ENCODE results near the gene KRT33B.
"Not testable (repeated sequence)": the region's sequence is repeated elsewhere in the genome, so short reads cannot be mapped to it uniquely, and the experiment has no call there.

Gene KRT33B

GRCh38 chr17:41392278-41392677 lies 22.7 kb upstream of the KRT33B start:
- no peak overlapping the region for H3K9ac ChIP-seq (ENCODE audit: low read depth, low read length)
- no peaks in the 10 kb centered on the region for H3K9me3 ChIP-seq (ENCODE audit: control insufficient read depth, insufficient read depth, low read length)
- no peak overlapping the region for H3K4me3 ChIP-seq (ENCODE audit: low read depth, low read length)
- no peaks in the 10 kb centered on the region for H3K36me3 ChIP-seq (ENCODE audit: control insufficient read depth, insufficient read depth, low read length)
- no peaks in the 10 kb centered on the region for H3K27me3 ChIP-seq (ENCODE audit: control insufficient read depth, insufficient read depth, low read length)
- no peaks in the 10 kb centered on the region for H3K4me1 ChIP-seq (ENCODE audit: control insufficient read depth, insufficient read depth, low read length)

- no peaks in the 10 kb centered on the region for H3K27me3 ChIP-seq (ENCODE audit: control insufficient read depth, insufficient read depth, low read length)
- H3K9me3 ChIP-seq (ENCODE audit: control insufficient read depth, insufficient read depth, low read length) = no peaks in the 10 kb centered on the region
- H3K4me3 ChIP-seq (ENCODE audit: low read depth, low read length) = no peak overlapping the region
- no peaks in the 10 kb centered on the region for H3K36me3 ChIP-seq (ENCODE audit: control insufficient read depth, insufficient read depth, low read length)
- no peak overlapping the region for H3K9ac ChIP-seq (ENCODE audit: low read depth, low read length)
- H3K4me1 ChIP-seq (ENCODE audit: control insufficient read depth, insufficient read depth, low read length) = no peaks in the 10 kb centered on the region
Observed at GRCh38 chr17:41391535-41391934, 21.9 kb upstream of the KRT33B start.

GRCh38 chr17:41390411-41390938 lies 20.9 kb upstream of the KRT33B start:
- no peaks in the 10 kb centered on the region for H3K4me1 ChIP-seq (ENCODE audit: control insufficient read depth, insufficient read depth, low read length)
- H3K27me3 ChIP-seq (ENCODE audit: control insufficient read depth, insufficient read depth, low read length) = no peaks in the 10 kb centered on the region
- H3K9me3 ChIP-seq (ENCODE audit: control insufficient read depth, insufficient read depth, low read length) = no peaks in the 10 kb centered on the region
- no peak overlapping the region for H3K4me3 ChIP-seq (ENCODE audit: low read depth, low read length)
- no peak overlapping the region for H3K9ac ChIP-seq (ENCODE audit: low read depth, low read length)
- no peaks in the 10 kb centered on the region for H3K36me3 ChIP-seq (ENCODE audit: control insufficient read depth, insufficient read depth, low read length)

GRCh38 chr17:41387670-41388069 lies 18.1 kb upstream of the KRT33B start:
- Histone ChIP-seq H3K4me3 (ENCODE audit: low read depth, low read length) (no peak overlapping the region), H3K36me3 (ENCODE audit: control insufficient read depth, insufficient read depth, low read length) (no peaks in the 10 kb centered on the region), H3K4me1 (ENCODE audit: control insufficient read depth, insufficient read depth, low read length) (no peaks in the 10 kb centered on the region), H3K9me3 (ENCODE audit: control insufficient read depth, insufficient read depth, low read length) (no peaks in the 10 kb centered on the region), H3K9ac (ENCODE audit: low read depth, low read length) (no peak overlapping the region), H3K27me3 (ENCODE audit: control insufficient read depth, insufficient read depth, low read length) (no peaks in the 10 kb centered on the region)

- Histone ChIP-seq H3K9me3 (ENCODE audit: control insufficient read depth, insufficient read depth, low read length) (no peaks in the 10 kb centered on the region), H3K4me3 (ENCODE audit: low read depth, low read length) (no peak overlapping the region), H3K36me3 (ENCODE audit: control insufficient read depth, insufficient read depth, low read length) (no peaks in the 10 kb centered on the region), H3K27me3 (ENCODE audit: control insufficient read depth, insufficient read depth, low read length) (no peaks in the 10 kb centered on the region), H3K4me1 (ENCODE audit: control insufficient read depth, insufficient read depth, low read length) (no peaks in the 10 kb centered on the region), H3K9ac (ENCODE audit: low read depth, low read length) (no peak overlapping the region)
Observed at GRCh38 chr17:41386227-41386626, 16.6 kb upstream of the KRT33B start.

- H3K4me3 ChIP-seq (ENCODE audit: low read depth, low read length) = no peak overlapping the region
- no peak overlapping the region for H3K9ac ChIP-seq (ENCODE audit: low read depth, low read length)
- no peaks in the 10 kb centered on the region for H3K9me3 ChIP-seq (ENCODE audit: control insufficient read depth, insufficient read depth, low read length)
- no peaks in the 10 kb centered on the region for H3K4me1 ChIP-seq (ENCODE audit: control insufficient read depth, insufficient read depth, low read length)
- H3K27me3 ChIP-seq (ENCODE audit: control insufficient read depth, insufficient read depth, low read length) = no peaks in the 10 kb centered on the region
- no peaks in the 10 kb centered on the region for H3K36me3 ChIP-seq (ENCODE audit: control insufficient read depth, insufficient read depth, low read length)
Observed at GRCh38 chr17:41383690-41384089, 14.1 kb upstream of the KRT33B start.

- Histone ChIP-seq H3K4me3 (ENCODE audit: low read depth, low read length) (no peak overlapping the region), H3K36me3 (ENCODE audit: control insufficient read depth, insufficient read depth, low read length) (no peaks in the 10 kb centered on the region), H3K9ac (ENCODE audit: low read depth, low read length) (no peak overlapping the region), H3K4me1 (ENCODE audit: control insufficient read depth, insufficient read depth, low read length) (no peaks in the 10 kb centered on the region), H3K27me3 (ENCODE audit: control insufficient read depth, insufficient read depth, low read length) (no peaks in the 10 kb centered on the region), H3K9me3 (ENCODE audit: control insufficient read depth, insufficient read depth, low read length) (no peaks in the 10 kb centered on the region)
Observed at GRCh38 chr17:41382394-41382793, 12.8 kb upstream of the KRT33B start.

- H3K4me3 ChIP-seq (ENCODE audit: low read depth, low read length); H3K9me3 ChIP-seq (ENCODE audit: control insufficient read depth, insufficient read depth, low read length); H3K27me3 ChIP-seq (ENCODE audit: control insufficient read depth, insufficient read depth, low read length); H3K36me3 ChIP-seq (ENCODE audit: control insufficient read depth, insufficient read depth, low read length); H3K9ac ChIP-seq (ENCODE audit: low read depth, low read length); H3K4me1 ChIP-seq (ENCODE audit: control insufficient read depth, insufficient read depth, low read length): not testable (repeated sequence)
Observed at GRCh38 chr17:41381943-41382342, 12.3 kb upstream of the KRT33B start, which contains the start of gene KRT34. TSS of gene KRT34 (minus strand) at chr17:41382306. CDS start at chr17:41382246, 60 bp downstream.

- not testable (repeated sequence) for H3K9ac ChIP-seq (ENCODE audit: low read depth, low read length); H3K9me3 ChIP-seq (ENCODE audit: control insufficient read depth, insufficient read depth, low read length); H3K4me1 ChIP-seq (ENCODE audit: control insufficient read depth, insufficient read depth, low read length); H3K4me3 ChIP-seq (ENCODE audit: low read depth, low read length); H3K36me3 ChIP-seq (ENCODE audit: control insufficient read depth, insufficient read depth, low read length); H3K27me3 ChIP-seq (ENCODE audit: control insufficient read depth, insufficient read depth, low read length)
Observed at GRCh38 chr17:41380091-41380490, 10.5 kb upstream of the KRT33B start.

GRCh38 chr17:41377546-41377945 lies 7.9 kb upstream of the KRT33B start:
- Histone ChIP-seq H3K9me3 (ENCODE audit: control insufficient read depth, insufficient read depth, low read length) (no peaks in the 10 kb centered on the region), H3K4me3 (ENCODE audit: low read depth, low read length) (no peak overlapping the region), H3K36me3 (ENCODE audit: control insufficient read depth, insufficient read depth, low read length) (no peaks in the 10 kb centered on the region)

GRCh38 chr17:41369023-41369422 lies 590 bp downstream of the KRT33B start:
- no peaks in the 10 kb centered on the region for H3K27me3 ChIP-seq (ENCODE audit: control insufficient read depth, insufficient read depth, low read length)
- H3K4me3 ChIP-seq (ENCODE audit: low read depth, low read length) = no peak overlapping the region
- no peaks in the 10 kb centered on the region for H3K36me3 ChIP-seq (ENCODE audit: control insufficient read depth, insufficient read depth, low read length)
- H3K9ac ChIP-seq (ENCODE audit: low read depth, low read length) = no peak overlapping the region
- no peaks in the 10 kb centered on the region for H3K4me1 ChIP-seq (ENCODE audit: control insufficient read depth, insufficient read depth, low read length)
- no peaks in the 10 kb centered on the region for H3K9me3 ChIP-seq (ENCODE audit: control insufficient read depth, insufficient read depth, low read length)

More at GRCh38 chr17:41377546-41377945, 7.9 kb upstream of the KRT33B start:
- no peaks in the 10 kb centered on the region for H3K27me3 ChIP-seq (ENCODE audit: control insufficient read depth, insufficient read depth, low read length)
- H3K4me1 ChIP-seq (ENCODE audit: control insufficient read depth, insufficient read depth, low read length) = no peaks in the 10 kb centered on the region
- no peak overlapping the region for H3K9ac ChIP-seq (ENCODE audit: low read depth, low read length)

- Histone ChIP-seq H3K9me3 (ENCODE audit: control insufficient read depth, insufficient read depth, low read length) (no peaks in the 10 kb centered on the region), H3K4me1 (ENCODE audit: control insufficient read depth, insufficient read depth, low read length) (no peaks in the 10 kb centered on the region), H3K9ac (ENCODE audit: low read depth, low read length) (no peak overlapping the region), H3K36me3 (ENCODE audit: control insufficient read depth, insufficient read depth, low read length) (no peaks in the 10 kb centered on the region), H3K27me3 (ENCODE audit: control insufficient read depth, insufficient read depth, low read length) (no peaks in the 10 kb centered on the region), H3K4me3 (ENCODE audit: low read depth, low read length) (no peak overlapping the region)
Observed at GRCh38 chr17:41367426-41368075, 2.1 kb downstream of the KRT33B start.

All from iPS-15b (cell line).